ENCODE measurements around the gene FIG4.

- no peak for TF ChIP-seq EZH2phosphoT487 (IDR thresholded peaks at IDR 0.05; ENCODE audit: insufficient read depth, low read depth)
- no peak for TF ChIP-seq EZH2 (IDR thresholded peaks at IDR 0.05; ENCODE audit: insufficient read depth, poor library complexity, severe bottlenecking)
Observed at GRCh38 chr6:109660526-109661320, 30.4 kb upstream of the FIG4 start.
